ENCODE data around the gene C13orf46.

The C13orf46 gene

DNA sequence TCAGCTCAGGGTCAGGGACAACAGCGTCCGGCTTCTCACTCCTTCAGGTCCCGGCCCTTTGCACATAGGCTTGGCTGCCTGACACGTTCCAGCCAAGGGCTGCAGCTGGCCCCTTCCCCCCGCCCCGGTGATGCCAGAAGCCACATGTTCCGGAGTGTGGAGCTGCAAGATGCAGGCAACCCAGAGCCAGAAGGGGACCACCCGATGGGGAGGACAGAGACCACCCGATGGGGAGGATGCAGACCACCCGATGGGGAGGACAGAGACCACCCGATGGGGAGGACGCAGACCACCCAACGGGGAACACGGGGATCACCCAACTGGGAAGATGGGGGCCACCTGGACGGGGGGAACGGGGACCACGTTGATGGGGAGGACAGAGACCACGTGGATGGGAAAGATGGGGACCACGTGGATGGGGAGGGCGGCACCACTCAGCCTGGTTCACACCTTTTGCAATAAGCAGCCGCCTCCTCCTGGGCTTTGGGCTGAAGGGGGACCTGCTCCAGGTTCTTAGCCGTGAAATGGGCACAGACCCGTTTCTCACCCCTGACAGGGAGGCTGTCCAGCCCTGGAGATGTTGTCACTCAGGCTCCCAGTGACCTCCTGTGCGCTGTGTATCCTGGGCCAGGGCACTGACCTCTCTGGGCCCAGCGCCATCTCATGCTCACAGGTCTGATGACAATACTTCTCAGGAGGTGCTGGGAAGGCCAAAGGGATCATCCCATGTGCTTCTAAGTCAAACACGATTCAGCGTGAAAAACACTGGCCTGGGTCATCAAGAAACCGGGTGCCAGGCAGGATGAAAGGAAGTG lies 34.5 kb downstream of the C13orf46 start:
- CTCF ChIA-PET, result interaction anchor here (1.2 to 2.5 kb wide), 2 partner anchors 8 to 12 kb away, joined by 6 to 11 read pairs; no protein-coding TSS in a partner anchor
- TF ChIP-seq, protein P1, sequence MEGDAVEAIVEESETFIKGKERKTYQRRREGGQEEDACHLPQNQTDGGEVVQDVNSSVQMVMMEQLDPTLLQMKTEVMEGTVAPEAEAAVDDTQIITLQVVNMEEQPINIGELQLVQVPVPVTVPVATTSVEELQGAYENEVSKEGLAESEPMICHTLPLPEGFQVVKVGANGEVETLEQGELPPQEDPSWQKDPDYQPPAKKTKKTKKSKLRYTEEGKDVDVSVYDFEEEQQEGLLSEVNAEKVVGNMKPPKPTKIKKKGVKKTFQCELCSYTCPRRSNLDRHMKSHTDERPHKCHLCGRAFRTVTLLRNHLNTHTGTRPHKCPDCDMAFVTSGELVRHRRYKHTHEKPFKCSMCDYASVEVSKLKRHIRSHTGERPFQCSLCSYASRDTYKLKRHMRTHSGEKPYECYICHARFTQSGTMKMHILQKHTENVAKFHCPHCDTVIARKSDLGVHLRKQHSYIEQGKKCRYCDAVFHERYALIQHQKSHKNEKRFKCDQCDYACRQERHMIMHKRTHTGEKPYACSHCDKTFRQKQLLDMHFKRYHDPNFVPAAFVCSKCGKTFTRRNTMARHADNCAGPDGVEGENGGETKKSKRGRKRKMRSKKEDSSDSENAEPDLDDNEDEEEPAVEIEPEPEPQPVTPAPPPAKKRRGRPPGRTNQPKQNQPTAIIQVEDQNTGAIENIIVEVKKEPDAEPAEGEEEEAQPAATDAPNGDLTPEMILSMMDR (conservative IDR thresholded peaks at IDR 0.05; ENCODE audit: low read depth), result no peak
- DNase-seq (ENCODE audit: low spot score), result no peak
- POLR2A ChIA-PET (ENCODE audit: low non-redundant PET), result interaction anchor here (0.6 kb wide), 1 partner anchor 118 kb away, joined by 6 read pairs; no protein-coding TSS in a partner anchor
- H3K27ac ChIP-seq, result no peak overlapping the region; the same call in 1 of the 2 replicates

DNA sequence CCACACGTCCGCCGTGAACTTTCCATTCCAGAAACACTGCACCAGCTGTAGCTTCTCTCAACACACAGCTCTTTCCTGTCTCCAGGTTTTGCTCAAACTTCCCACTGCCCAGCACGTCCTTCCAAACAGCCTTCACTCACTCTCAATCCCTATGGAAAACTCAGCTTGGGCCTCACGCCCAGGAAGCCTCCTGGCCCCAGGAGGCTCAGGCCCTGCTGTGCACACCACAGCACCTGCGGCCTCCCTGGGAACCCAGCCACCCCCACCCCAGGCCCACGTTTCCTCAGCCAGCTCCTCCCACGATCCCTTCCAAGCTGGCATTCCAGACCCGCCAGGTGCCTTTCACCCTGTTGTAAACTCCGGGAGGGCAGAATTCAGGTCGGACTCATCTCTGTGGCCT lies 35.2 kb downstream of the C13orf46 start:
- POLR2A ChIA-PET (ENCODE audit: low non-redundant PET), result interaction anchor here (0.6 kb wide), 1 partner anchor 118 kb away, joined by 6 read pairs; no protein-coding TSS in a partner anchor
- CTCF ChIA-PET, result interaction anchor here (1.2 to 2.5 kb wide), 2 partner anchors 8 to 11 kb away, joined by 6 to 11 read pairs; no protein-coding TSS in a partner anchor
- TF ChIP-seq, protein P1 (conservative IDR thresholded peaks at IDR 0.05; ENCODE audit: low read depth), result no peak
- no peak overlapping the region; the same call in 1 of the 2 replicates for H3K27ac ChIP-seq
- DNase-seq (ENCODE audit: low spot score), result no peak

DNA sequence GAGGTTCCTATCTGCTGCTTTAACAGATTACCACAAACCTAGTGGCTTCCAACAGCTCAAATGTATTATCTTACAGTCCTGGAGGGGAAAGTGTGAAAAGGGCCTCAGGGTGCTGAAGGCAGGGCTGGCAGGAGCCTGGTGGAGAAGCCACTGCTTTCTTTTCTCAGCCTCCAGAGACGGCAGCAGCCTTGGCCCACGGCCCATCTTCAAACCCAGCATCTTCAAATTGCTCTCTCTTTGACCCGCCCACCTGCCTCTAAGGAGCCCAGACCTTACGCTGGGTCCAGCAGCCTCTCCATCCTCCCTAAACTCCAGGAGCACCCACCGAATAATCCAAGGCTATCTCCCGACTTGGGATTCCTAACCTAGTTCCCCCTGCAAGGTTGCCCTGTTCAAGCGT lies 35.6 kb downstream of the C13orf46 start:
- ChIA-PET POLR2A (ENCODE audit: low non-redundant PET) (no interaction called here), CTCF (interaction anchor here (1.2 to 2.5 kb wide), 2 partner anchors 9 to 11 kb away, joined by 6 to 11 read pairs; no protein-coding TSS in a partner anchor)
- TF ChIP-seq, protein P1 (conservative IDR thresholded peaks at IDR 0.05; ENCODE audit: low read depth), result no peak
- DNase-seq (ENCODE audit: low spot score), result no peak
- H3K27ac ChIP-seq, result no peak overlapping the region

DNA sequence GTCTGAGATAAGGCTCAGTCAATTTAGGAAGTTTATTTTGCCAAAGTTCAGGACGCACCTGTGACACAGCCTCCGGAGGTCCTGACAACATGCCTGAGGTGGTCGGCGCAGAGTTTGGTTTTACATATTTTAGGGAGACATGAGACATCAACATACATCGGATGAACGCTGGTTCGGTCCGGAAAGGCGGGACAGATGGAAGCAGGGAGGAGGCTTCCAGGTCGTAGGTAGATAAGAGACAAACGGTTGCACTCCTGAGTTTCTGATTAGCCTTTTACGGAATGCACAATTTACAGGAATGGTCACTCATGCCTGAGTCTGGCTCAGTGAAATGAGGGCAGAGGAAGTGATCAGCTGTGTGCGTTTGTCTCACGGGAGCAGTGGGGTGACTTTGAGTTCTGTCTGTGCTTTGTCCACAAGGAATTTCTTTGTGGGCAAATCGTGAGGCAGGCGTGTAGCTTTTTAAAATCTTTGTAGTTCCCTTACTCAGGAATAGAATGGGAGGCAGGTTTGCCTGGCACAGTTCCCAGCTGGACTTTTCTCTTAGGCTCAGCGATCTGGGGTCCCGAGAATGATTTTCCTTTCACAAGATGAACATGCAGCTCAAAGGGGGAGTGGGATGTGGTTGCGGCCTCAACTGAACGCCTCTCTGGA lies 36.2 kb downstream of the C13orf46 start:
- ChIA-PET CTCF (interaction anchor here (2.5 kb wide), 1 partner anchor 9 kb away, joined by 11 read pairs; no protein-coding TSS in a partner anchor), POLR2A (ENCODE audit: low non-redundant PET) (no interaction called here)
- no peak overlapping the region for H3K27ac ChIP-seq
- DNase-seq (ENCODE audit: low spot score), result no peak
- TF ChIP-seq, protein P1 (conservative IDR thresholded peaks at IDR 0.05; ENCODE audit: low read depth), result no peak

DNA sequence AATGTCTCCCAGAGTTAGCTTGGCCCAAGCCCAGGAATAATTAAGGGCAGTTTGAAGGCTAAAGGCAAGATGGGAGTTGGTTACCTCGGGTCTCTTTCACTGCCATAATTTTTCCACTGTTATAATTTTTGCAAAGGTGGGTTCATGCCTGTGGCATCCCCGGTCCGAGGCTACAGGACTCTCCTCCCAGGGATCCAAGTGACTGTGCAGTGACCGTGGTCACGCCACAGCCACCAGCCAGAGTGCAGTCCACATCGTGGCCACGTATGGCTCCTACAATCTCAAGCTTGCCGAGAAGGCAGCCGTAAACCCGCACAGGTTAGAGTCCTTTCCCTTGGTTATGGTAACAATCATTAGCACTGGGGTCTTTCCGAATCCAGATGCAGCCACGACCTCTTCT lies 36.8 kb downstream of the C13orf46 start:
- DNase-seq (ENCODE audit: low spot score), result no peak
- CTCF ChIA-PET, result interaction anchor here (2.5 kb wide), 1 partner anchor 10 kb away, joined by 11 read pairs; no protein-coding TSS in a partner anchor
- TF ChIP-seq, protein P1 (conservative IDR thresholded peaks at IDR 0.05; ENCODE audit: low read depth), result no peak
- H3K27ac ChIP-seq, result no peak overlapping the region
- POLR2A ChIA-PET (ENCODE audit: low non-redundant PET), result no interaction called here

DNA sequence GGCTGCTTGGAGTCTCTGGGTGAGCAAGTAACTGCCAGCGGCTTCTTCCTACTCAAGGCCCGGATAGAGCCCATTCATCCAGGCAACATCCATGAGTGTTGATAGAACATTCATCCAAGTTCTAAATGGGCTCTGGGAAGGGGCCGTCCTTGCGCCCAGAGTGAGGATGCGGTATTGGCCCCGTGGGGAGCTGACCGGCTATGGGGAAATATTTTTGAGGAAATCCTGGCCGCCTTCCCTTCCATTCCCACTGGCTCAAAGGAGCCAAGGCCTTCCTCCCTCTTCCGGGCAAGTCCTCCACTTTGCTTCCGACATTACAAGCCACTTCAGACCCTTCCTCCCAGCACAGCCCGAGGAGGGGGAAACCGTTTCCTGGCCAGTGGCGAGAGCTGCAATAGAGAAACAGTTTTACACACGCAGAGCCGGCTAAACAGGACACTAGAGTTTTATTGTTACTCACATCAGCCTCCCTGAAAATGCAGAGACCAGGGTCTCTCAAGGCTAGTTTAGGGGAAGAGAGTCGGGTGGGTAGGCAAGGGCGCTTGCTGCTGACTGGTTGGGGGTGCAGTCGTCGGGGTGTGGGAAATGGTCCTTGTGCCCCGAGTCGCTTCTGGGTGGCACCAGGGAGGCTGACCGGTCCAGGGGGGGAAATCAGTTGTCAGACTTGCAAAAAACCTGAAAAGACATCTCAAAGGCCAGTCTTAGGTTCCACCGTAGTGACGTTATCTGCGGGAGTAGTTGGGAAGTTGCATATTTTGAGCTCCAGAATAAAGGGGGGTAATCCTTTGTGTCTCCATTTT lies 37.5 kb downstream of the C13orf46 start:
- ChIA-PET POLR2A (ENCODE audit: low non-redundant PET) (no interaction called here), CTCF (no interaction called here)
- H3K27ac ChIP-seq, result no peak overlapping the region
- DNase-seq (ENCODE audit: low spot score), result no peak
- TF ChIP-seq, protein P1 (conservative IDR thresholded peaks at IDR 0.05; ENCODE audit: low read depth), result no peak

All from RWPE1 (cell line).